Mesendoderm (in vitro differentiated cells): Measurements from ENCODE around the gene ERC2.

ENCODE experiments used
- DNase-seq: peaks from one replicate; pipeline ENCODE4 v3.0.0; 2013
- H2AK5ac ChIP-seq: 2 replicates; pipeline ENCODE4 v1.6.1; 2013; ENCODE audit warnings: low read length, inconsistent platforms
- H2BK120ac ChIP-seq: 2 replicates; pipeline ENCODE4 v1.6.1; 2013; ENCODE audit warnings: low read depth, mild to moderate bottlenecking, low read length, moderate library complexity, mixed read lengths
- H2BK15ac ChIP-seq: replicated peaks from 2 replicates; pipeline ENCODE4 v1.6.1; 2013; ENCODE audit warnings: low read depth, mild to moderate bottlenecking, moderate library complexity
- H2BK5ac ChIP-seq: 2 replicates; pipeline ENCODE4 v1.6.1; 2013; ENCODE audit warnings: low read length, inconsistent platforms
- H3K18ac ChIP-seq: 2 replicates; pipeline ENCODE4 v1.6.1; 2013; ENCODE audit warnings: mild to moderate bottlenecking, low read length, mixed read lengths
- H3K23ac ChIP-seq: one replicate; pipeline ENCODE4 v1.6.1; 2013; ENCODE audit warnings: low read length
- H3K27ac ChIP-seq: 2 replicates; pipeline ENCODE4 v1.5.1; 2013; ENCODE audit warnings: low read depth, mild to moderate bottlenecking, inconsistent platforms, low read length, moderate library complexity
- H3K27me3 ChIP-seq: 2 replicates; pipeline ENCODE4 v1.6.1; 2013; ENCODE audit warnings: low read length, control low read depth, mild to moderate bottlenecking, inconsistent platforms; ENCODE audit not compliant: insufficient read depth, poor library complexity
- H3K36me3 ChIP-seq: 2 replicates; pipeline ENCODE4 v1.6.1; 2013; ENCODE audit warnings: low read length, inconsistent platforms; ENCODE audit not compliant: control insufficient read depth, insufficient read depth
- H3K4ac ChIP-seq: one replicate; pipeline ENCODE4 v1.6.1; 2013; ENCODE audit warnings: low read depth, mild to moderate bottlenecking, low read length, moderate library complexity
- H3K4me1 ChIP-seq: 2 replicates; pipeline ENCODE4 v1.6.1; 2013; ENCODE audit warnings: low read depth, low read length, inconsistent platforms; ENCODE audit not compliant: control insufficient read depth
- H3K4me2 ChIP-seq: 2 replicates; pipeline ENCODE4 v1.6.1; 2013; ENCODE audit warnings: low read length
- H3K4me3 ChIP-seq: 2 replicates; pipeline ENCODE4 v1.5.1; 2013; ENCODE audit warnings: mild to moderate bottlenecking, low read length
- H3K56ac ChIP-seq: one replicate; pipeline ENCODE4 v1.6.1; 2013; ENCODE audit warnings: low read length
- H3K79me1 ChIP-seq: 2 replicates; pipeline ENCODE4 v1.6.1; 2013; ENCODE audit warnings: low read length, inconsistent platforms
- H3K79me2 ChIP-seq: 2 replicates; pipeline ENCODE4 v1.6.1; 2013; ENCODE audit warnings: mild to moderate bottlenecking, low read length; ENCODE audit not compliant: control insufficient read depth, insufficient read depth
- H3K9ac ChIP-seq: 2 replicates; pipeline ENCODE4 v1.6.1; 2013; ENCODE audit warnings: low read length, inconsistent platforms
- H4K5ac ChIP-seq: one replicate; pipeline ENCODE4 v1.6.1; 2013; ENCODE audit warnings: low read length
- H4K8ac ChIP-seq: one replicate; pipeline ENCODE4 v1.6.1; 2013; ENCODE audit warnings: low read depth, mild to moderate bottlenecking, control low read depth, low read length, moderate library complexity
- WGBS: extraction: QIAGEN DNeasy Blood & Tissue Kit; methylation state at CpG from one replicate; pipeline ENCODE4 v1.1.7; 2013; ENCODE audit warnings: low lambda C conversion rate, missing lambda C conversion rate; ENCODE audit not compliant: insufficient coverage; ENCODE audit errors: extremely low coverage; 5-methylcytosine and 5-hydroxymethylcytosine counted together

Gene ERC2

GRCh38 chr3:55660642-55661041, 807.6 kb downstream of the ERC2 start:
- no peak overlapping the region for H3K9ac ChIP-seq
- WGBS = no CpG with 5 or more reads among the region's 2 CpGs
- H3K79me2 ChIP-seq = no peaks in the 10 kb centered on the region
- no peak overlapping the region for H3K18ac ChIP-seq
- H4K5ac ChIP-seq = no peak overlapping the region
- DNase-seq = no peak
- no peak overlapping the region for H3K4me3 ChIP-seq
- H3K4me2 ChIP-seq = no peak overlapping the region
- H2BK5ac ChIP-seq = no peak overlapping the region
- no peaks in the 10 kb centered on the region for H3K27me3 ChIP-seq
- no peaks in the 10 kb centered on the region for H3K79me1 ChIP-seq
- H2AK5ac ChIP-seq = no peak overlapping the region
- no peak overlapping the region for H4K8ac ChIP-seq
- no peak overlapping the region for H3K4ac ChIP-seq
- no peak overlapping the region for H2BK120ac ChIP-seq
- H3K27ac ChIP-seq = no peak overlapping the region
- H2BK15ac ChIP-seq = no peak overlapping the region
- H3K36me3 ChIP-seq = no peaks in the 10 kb centered on the region
- H3K23ac ChIP-seq = no peak overlapping the region
- H3K56ac ChIP-seq = no peak overlapping the region
- H3K4me1 ChIP-seq = peaks cover 21% of the 10 kb centered on the region

DNA sequence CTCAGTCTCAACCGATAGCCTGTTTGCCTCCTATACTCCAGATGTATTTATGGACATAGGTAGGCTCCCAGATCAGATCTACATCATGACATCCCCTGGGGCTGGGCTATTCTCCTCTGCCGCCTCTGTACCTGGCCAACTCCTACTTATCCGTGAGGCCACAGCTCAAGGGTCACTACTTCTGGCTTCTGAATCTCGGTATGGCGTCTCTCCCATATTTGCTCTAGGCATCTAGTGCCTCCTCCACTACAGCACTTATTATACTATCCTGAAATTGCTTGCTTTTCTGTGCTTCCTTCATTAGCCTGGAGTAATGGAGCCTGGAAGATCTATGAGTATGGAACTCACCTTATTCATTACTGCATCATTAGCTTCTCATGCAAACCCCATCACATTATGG, 808.6 kb downstream of the ERC2 start:
- peaks cover 19% of the 10 kb centered on the region for H3K4me1 ChIP-seq
- no peak overlapping the region for H2BK15ac ChIP-seq
- no peak overlapping the region for H3K4ac ChIP-seq
- no peak overlapping the region for H3K9ac ChIP-seq
- WGBS = no CpG with 5 or more reads among the region's 5 CpGs
- H3K36me3 ChIP-seq = no peaks in the 10 kb centered on the region
- H3K79me2 ChIP-seq = no peaks in the 10 kb centered on the region
- no peak overlapping the region for H3K4me3 ChIP-seq
- H4K8ac ChIP-seq = no peak overlapping the region
- no peak overlapping the region for H3K27ac ChIP-seq
- no peak overlapping the region for H3K4me2 ChIP-seq
- H3K56ac ChIP-seq = no peak overlapping the region
- no peaks in the 10 kb centered on the region for H3K79me1 ChIP-seq
- H3K27me3 ChIP-seq = no peaks in the 10 kb centered on the region
- no peak overlapping the region for H3K23ac ChIP-seq
- H2AK5ac ChIP-seq = no peak overlapping the region
- H3K18ac ChIP-seq = no peak overlapping the region
- H2BK120ac ChIP-seq = no peak overlapping the region
- DNase-seq = no peak
- H2BK5ac ChIP-seq = no peak overlapping the region
- no peak overlapping the region for H4K5ac ChIP-seq

DNA sequence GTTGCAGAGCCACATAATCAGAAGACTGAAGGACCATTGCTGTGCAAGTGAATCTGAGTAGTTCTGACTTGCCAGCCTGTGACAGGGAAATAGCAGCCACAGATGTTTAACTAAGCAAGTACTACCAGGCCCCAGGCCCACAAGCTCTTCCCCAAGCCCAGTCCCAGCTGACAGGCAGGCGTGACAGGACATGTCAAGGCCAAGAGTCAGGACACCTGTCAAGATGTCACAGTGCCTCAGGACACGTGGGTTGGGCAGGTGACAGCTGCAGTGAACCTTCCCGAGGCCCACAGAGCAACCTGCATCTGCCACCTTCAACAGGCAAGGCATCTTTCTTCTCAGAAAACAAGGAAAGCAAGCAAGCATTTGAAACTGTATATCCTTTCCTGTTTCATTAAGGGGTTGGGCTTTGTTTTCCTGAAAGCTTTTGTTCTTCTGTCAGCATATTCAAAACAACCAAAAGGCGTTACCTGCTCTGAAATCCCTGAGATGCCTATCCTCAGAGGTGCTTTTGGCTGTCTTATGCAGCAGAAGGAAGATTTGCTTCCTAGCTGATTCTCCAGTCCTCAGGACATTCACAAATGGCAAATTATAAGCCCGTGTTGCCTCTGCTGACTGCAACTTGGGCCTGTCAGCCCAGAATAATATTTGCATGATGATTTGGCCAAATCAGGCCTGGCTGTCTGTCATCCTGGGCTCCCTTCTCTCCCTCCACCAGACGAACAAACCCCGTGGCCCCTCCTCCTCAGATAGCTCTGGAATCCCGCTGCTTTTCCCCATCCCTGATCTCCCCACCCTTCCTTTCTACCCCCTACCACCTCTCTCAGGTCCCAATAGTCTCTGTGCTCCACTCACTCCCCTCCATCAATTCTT, 809.3 kb downstream of the ERC2 start:
- Histone ChIP-seq H4K5ac (no peak overlapping the region), H2BK120ac (no peak overlapping the region), H3K79me2 (no peaks in the 10 kb centered on the region), H3K4ac (no peak overlapping the region), H3K4me1 (peaks cover 12% of the 10 kb centered on the region), H3K27ac (no peak overlapping the region), H2AK5ac (no peak overlapping the region), H2BK5ac (peak overlapping the region; percentile 2), H2BK15ac (no peak overlapping the region), H3K23ac (no peak overlapping the region), H3K9ac (no peak overlapping the region), H3K18ac (no peak overlapping the region), H3K27me3 (no peaks in the 10 kb centered on the region), H3K36me3 (no peaks in the 10 kb centered on the region), H3K4me2 (no peak overlapping the region), H3K79me1 (no peaks in the 10 kb centered on the region), H4K8ac (no peak overlapping the region), H3K4me3 (no peak overlapping the region), H3K56ac (no peak overlapping the region)
- WGBS = no CpG with 5 or more reads among the region's 8 CpGs
- DNase-seq = peak; percentile 55

- Histone ChIP-seq H2AK5ac (no peak overlapping the region), H3K4ac (no peak overlapping the region), H3K27ac (no peak overlapping the region), H3K36me3 (no peaks in the 10 kb centered on the region), H3K4me2 (no peak overlapping the region), H2BK15ac (no peak overlapping the region), H2BK120ac (no peak overlapping the region), H3K27me3 (no peaks in the 10 kb centered on the region), H3K79me2 (no peaks in the 10 kb centered on the region), H2BK5ac (peak overlapping the region; percentile 2), H3K79me1 (no peaks in the 10 kb centered on the region), H3K4me3 (no peak overlapping the region), H4K5ac (no peak overlapping the region), H4K8ac (no peak overlapping the region), H3K23ac (no peak overlapping the region), H3K4me1 (peaks cover 9% of the 10 kb centered on the region), H3K18ac (no peak overlapping the region), H3K56ac (no peak overlapping the region), H3K9ac (no peak overlapping the region)
- DNase-seq = no peak
- WGBS = no CpG with 5 or more reads among the region's 1 CpG
Measured at GRCh38 chr3:55658270-55658669, 810.0 kb downstream of the ERC2 start.

GRCh38 chr3:55655544-55655943, 812.7 kb downstream of the ERC2 start:
- Histone ChIP-seq H4K5ac (no peak overlapping the region), H3K79me1 (no peaks in the 10 kb centered on the region), H3K23ac (no peak overlapping the region), H3K18ac (no peak overlapping the region), H3K27ac (no peak overlapping the region), H3K4me1 (peaks cover 9% of the 10 kb centered on the region), H3K4ac (no peak overlapping the region), H2BK15ac (no peak overlapping the region), H3K4me3 (no peak overlapping the region), H3K56ac (no peak overlapping the region), H4K8ac (no peak overlapping the region), H3K9ac (no peak overlapping the region), H2BK5ac (no peak overlapping the region), H2BK120ac (no peak overlapping the region), H2AK5ac (no peak overlapping the region), H3K36me3 (no peaks in the 10 kb centered on the region), H3K79me2 (no peaks in the 10 kb centered on the region), H3K27me3 (no peaks in the 10 kb centered on the region), H3K4me2 (no peak overlapping the region)
- no CpG with 5 or more reads among the region's 1 CpG for WGBS
- no peak for DNase-seq
